GM19452 (cell line): ENCODE data around the gene ARSB.
"Not testable (repeated sequence)": the region's sequence is repeated elsewhere in the genome, so short reads cannot be mapped to it uniquely, and the experiment has no call there.

Source experiments
- ATAC-seq: cut with Tn5 transposase; IDR thresholded peaks from one replicate; pipeline ENCODE4 v1.9.1; 2021; ENCODE audit not compliant: unreplicated experiment

The ARSB gene

GRCh38 chr5:78905084-78905938, 79.8 kb downstream of the ARSB start:
- peak; percentile 67 for ATAC-seq

GRCh38 chr5:78903861-78904260, 81.2 kb downstream of the ARSB start:
- ATAC-seq = no peak

GRCh38 chr5:78903353-78903752, 81.8 kb downstream of the ARSB start:
- no peak for ATAC-seq

- no peak for ATAC-seq
These were observed 85.2 kb downstream of the ARSB start for GRCh38 chr5:78899922-78900362.

- ATAC-seq = no peak
These were observed 89.0 kb downstream of the ARSB start for GRCh38 chr5:78896132-78896531.

GRCh38 chr5:78895616-78896015, 89.5 kb downstream of the ARSB start:
- ATAC-seq = no peak

- ATAC-seq = no peak
These were observed 91.0 kb downstream of the ARSB start for GRCh38 chr5:78893940-78894677.

GRCh38 chr5:78890667-78891379, 94.3 kb downstream of the ARSB start:
- no peak for ATAC-seq

- ATAC-seq = no peak
These were observed 95.6 kb downstream of the ARSB start for GRCh38 chr5:78889369-78890140.

GRCh38 chr5:78888580-78889368, 96.3 kb downstream of the ARSB start:
- ATAC-seq = no peak

GRCh38 chr5:78887384-78888118, 97.6 kb downstream of the ARSB start:
- peak; percentile 99 for ATAC-seq

- ATAC-seq = no peak
These were observed 98.5 kb downstream of the ARSB start for GRCh38 chr5:78886341-78887230.

- no peak for ATAC-seq
These were observed 103.2 kb downstream of the ARSB start for GRCh38 chr5:78881884-78882283.

- no peak for ATAC-seq
These were observed 105.6 kb downstream of the ARSB start for GRCh38 chr5:78879516-78879915.

- ATAC-seq = not testable (repeated sequence)
These were observed 119.0 kb downstream of the ARSB start for GRCh38 chr5:78866076-78866475.

GRCh38 chr5:78858364-78858763, 126.7 kb downstream of the ARSB start:
- ATAC-seq = no peak

- no peak for ATAC-seq
These were observed 130.1 kb downstream of the ARSB start for GRCh38 chr5:78855026-78855425.

GRCh38 chr5:78851891-78852290, 133.2 kb downstream of the ARSB start:
- ATAC-seq = not testable (repeated sequence)
